Astrocyte of the spinal cord (primary cell): ENCODE results near the gene ADAMTSL4.

Experiments
- DNase-seq: peaks from one replicate; pipeline ENCODE4 v3.0.0; 2011; ENCODE audit warnings: low read depth, low spot score
- H3K4me3 ChIP-seq: 2 replicates; pipeline ENCODE4 v1.5.1; 2011; ENCODE audit warnings: low read depth, mild to moderate bottlenecking, low read length, moderate library complexity
- in situ Hi-C: cut with HindIII; loops from 2 replicates; pipeline ENCODE4 v1.10.0; 2017; ENCODE audit warnings: low sequenced_read_pairs
- TF ChIP-seq, protein P1 (sequence below): IDR thresholded peaks from 2 replicates; pipeline ENCODE4 v1.5.1; 2012; ENCODE audit warnings: low read depth, mild to moderate bottlenecking, low read length, inconsistent platforms

ADAMTSL4 gene

DNA sequence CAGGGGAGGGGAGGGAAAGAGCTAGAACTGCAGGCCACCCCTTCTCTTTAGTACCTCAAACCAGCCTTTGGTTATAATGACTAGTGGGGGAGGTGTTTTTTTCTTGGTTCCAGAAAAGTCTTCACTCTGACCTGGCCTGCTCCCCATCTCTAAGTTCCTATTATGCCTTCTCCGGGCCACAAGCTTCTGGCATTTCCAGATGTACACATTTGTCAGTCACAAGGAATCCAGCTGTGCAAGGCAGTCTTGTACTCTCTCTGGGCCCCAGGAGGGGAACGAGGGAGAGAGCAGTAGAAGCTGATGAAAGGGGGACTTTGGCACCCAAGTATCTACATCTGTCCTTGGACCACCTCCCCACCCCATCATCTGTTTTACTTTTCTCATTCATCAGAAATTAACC, 36.4 kb upstream of the ADAMTSL4 start:
- in situ Hi-C loops = no loop called here
- no peak overlapping the region for H3K4me3 ChIP-seq
- TF ChIP-seq, protein P1, sequence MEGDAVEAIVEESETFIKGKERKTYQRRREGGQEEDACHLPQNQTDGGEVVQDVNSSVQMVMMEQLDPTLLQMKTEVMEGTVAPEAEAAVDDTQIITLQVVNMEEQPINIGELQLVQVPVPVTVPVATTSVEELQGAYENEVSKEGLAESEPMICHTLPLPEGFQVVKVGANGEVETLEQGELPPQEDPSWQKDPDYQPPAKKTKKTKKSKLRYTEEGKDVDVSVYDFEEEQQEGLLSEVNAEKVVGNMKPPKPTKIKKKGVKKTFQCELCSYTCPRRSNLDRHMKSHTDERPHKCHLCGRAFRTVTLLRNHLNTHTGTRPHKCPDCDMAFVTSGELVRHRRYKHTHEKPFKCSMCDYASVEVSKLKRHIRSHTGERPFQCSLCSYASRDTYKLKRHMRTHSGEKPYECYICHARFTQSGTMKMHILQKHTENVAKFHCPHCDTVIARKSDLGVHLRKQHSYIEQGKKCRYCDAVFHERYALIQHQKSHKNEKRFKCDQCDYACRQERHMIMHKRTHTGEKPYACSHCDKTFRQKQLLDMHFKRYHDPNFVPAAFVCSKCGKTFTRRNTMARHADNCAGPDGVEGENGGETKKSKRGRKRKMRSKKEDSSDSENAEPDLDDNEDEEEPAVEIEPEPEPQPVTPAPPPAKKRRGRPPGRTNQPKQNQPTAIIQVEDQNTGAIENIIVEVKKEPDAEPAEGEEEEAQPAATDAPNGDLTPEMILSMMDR = no peak
- no peak for DNase-seq

DNA sequence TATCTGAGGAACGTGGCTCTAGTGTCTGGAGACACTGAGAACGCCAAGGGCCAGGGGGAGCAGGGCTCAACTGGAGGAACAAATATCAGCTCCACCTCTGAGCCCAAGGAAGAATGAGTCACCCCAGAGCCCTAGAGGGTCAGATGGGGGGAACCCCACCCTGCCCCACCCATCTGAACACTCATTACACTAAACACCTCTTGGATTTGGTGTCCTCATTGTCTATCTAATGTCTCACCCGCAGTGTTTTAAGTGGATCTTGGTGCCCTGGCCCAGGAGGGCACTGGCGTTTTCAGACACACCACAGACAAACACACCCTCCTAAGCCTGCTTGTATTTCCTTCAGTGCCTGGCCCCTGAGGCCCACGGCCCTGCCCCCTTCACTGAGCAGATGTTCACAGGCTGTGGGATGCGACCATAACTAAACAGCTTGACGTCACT, 35.8 kb upstream of the ADAMTSL4 start:
- TF ChIP-seq, protein P1 = no peak
- no peak overlapping the region for H3K4me3 ChIP-seq
- no peak for DNase-seq
- in situ Hi-C loops = no loop called here

DNA sequence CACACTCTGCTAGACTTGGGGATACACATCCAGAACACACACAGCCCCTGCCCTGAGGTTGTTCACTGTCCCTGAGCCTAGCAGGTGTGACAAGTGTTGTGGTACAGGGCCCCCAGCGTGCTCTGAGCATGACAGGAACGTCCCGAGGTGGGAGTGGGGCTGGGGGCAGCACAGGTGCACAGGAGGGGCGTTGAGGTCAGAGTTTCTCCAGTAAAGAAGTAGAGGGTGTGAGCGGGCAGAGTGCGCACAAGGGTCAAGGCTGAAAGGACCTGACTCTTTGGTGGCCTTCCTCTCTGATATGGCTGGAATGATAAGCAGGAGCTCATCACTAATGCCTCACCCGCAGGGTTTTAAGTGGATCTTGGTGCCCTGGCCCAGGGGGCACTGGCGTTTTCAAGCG, 34.9 kb upstream of the ADAMTSL4 start:
- H3K4me3 ChIP-seq = no peak overlapping the region
- TF ChIP-seq, protein P1 = no peak
- in situ Hi-C loops = no loop called here
- no peak for DNase-seq

DNA sequence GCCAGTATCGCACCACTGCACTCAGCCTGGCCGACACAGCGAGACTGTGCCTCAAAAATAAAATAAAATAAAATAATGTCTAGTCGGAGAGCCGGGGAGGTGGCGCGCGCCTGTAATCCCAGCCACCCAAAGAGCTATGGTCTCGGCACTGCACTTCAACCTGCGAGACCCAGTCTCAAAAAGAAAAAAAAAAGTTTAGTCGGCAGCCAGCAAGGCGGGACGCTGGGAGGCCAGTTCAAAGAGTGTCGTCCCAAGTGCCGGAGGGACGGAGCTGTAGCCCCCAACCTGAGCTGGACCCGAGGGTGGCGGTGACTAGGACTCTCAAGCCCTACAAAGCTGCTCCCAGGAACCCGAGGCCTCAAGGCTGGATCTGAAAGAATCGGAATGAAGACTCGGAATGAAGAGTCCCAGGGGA, 34.3 kb upstream of the ADAMTSL4 start:
- in situ Hi-C loops = no loop called here
- TF ChIP-seq, protein P1 = no peak
- H3K4me3 ChIP-seq = peak overlapping the region; percentile 54
- no peak for DNase-seq

DNA sequence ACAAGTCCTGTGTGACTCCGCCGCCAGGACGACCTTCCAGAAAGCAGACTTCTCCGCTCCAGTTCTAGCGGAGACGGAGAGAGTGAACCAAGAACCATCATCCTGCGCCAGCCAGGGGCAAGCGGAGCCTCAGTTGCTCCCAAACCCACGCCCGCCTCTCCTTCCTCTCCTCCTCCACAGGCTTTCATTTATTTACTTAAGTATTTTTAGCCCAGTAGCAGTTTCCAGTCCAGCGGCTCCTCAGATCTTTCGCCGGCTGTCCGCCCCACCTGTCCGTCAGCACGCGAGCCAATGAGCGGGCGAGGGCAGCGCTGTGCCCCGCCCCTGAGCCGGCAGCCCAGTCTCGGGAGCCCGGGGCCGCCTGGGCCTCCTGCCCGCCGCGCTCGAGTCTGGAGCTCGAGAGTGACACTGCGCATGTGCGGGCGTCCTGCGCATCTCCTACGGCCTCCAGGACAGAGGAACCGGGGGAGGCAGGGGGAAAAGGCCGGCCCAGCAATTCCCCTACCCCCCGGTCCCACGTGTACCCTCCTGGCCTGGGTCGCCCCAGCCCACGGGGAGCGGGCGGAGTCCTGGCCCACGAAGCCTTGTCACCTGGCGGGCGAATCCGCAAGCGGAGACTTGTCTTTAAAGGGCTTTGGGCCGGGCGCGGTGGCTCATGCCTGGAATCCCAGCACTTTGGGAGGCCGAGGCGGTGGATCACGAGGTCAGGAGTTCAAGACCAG, 33.7 kb upstream of the ADAMTSL4 start, which contains the start of gene FALEC:
Gene FALEC (plus strand): TSS at position 425 of the 722 bp plus-strand sequence.
- peak; percentile 97 for DNase-seq
- H3K4me3 ChIP-seq = peak within 1 kb of the TSS; percentile 57
- in situ Hi-C loops = no loop called here
- TF ChIP-seq, protein P1 = no peak

DNA sequence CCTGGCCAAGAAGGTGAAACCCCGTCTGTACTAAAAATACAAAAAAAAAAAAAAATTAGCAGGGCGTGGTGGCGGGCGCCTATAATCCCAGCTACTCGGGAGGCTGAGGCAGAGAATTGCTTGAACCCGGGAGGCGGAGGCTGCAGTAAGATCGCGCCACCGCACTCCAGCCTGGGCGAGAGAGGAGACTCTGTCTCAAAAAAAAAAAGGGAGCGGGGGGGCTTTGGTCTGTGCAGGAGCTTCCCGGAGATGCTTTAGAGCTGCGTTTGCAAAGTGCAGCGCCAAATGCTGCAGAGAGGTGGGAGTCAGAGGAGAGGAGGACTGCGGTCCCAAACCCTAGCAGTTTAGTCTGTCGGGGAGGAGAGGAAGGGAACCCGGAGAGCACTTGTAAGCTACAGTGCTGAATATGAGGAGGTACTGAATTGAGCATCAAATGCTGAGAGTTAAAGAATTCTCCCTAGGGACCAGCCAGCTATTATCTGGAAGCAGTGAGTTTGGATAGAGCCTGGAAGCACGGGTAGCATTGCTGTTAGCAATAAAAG, 33.1 kb upstream of the ADAMTSL4 start:
- TF ChIP-seq, protein P1 = no peak
- peak; percentile 31 for DNase-seq
- in situ Hi-C loops = no loop called here
- H3K4me3 ChIP-seq = peak overlapping the region; percentile 57
